ENCODE results near the gene RBFOX2.
"Not testable (repeated sequence)": the region's sequence is repeated elsewhere in the genome, so short reads cannot be mapped to it uniquely, and the experiment has no call there.

RBFOX2 gene

GRCh38 chr22:36039125-36039524 lies 10.5 kb upstream of the RBFOX2 start:
- no peak for DNase-seq

- DNase-seq, result no peak
Observed at GRCh38 chr22:36037102-36037758, 8.6 kb upstream of the RBFOX2 start.

- no peak for DNase-seq
Observed at GRCh38 chr22:36036167-36036624, 7.6 kb upstream of the RBFOX2 start.

GRCh38 chr22:36032611-36033010 lies 4.0 kb upstream of the RBFOX2 start:
- DNase-seq, result no peak

GRCh38 chr22:36029406-36029755 lies 757 bp upstream of the RBFOX2 start:
- no peak for DNase-seq

GRCh38 chr22:36027935-36028645 lies 534 bp downstream of the RBFOX2 start:
- peak in 12 of 14 donors; percentile 26 to 87 (median 58) for DNase-seq

- DNase-seq, result peak in 1 of 14 donors; percentile 42
Observed at GRCh38 chr22:36027579-36027934, 1.1 kb downstream of the RBFOX2 start.

- DNase-seq, result peak in 1 of 14 donors; percentile 2
Observed at GRCh38 chr22:36026741-36027140, 1.9 kb downstream of the RBFOX2 start.

- DNase-seq, result no peak
Observed at GRCh38 chr22:36022697-36023096, 5.9 kb downstream of the RBFOX2 start.

- DNase-seq, result no peak
Observed at GRCh38 chr22:36022162-36022561, 6.5 kb downstream of the RBFOX2 start.

GRCh38 chr22:36021606-36022153 lies 6.9 kb downstream of the RBFOX2 start:
- no peak for DNase-seq

GRCh38 chr22:36020865-36021264 lies 7.8 kb downstream of the RBFOX2 start:
- DNase-seq, result not testable (repeated sequence)

- no peak for DNase-seq
Observed at GRCh38 chr22:36017651-36018091, 11.0 kb downstream of the RBFOX2 start.

GRCh38 chr22:36016684-36017083 lies 11.9 kb downstream of the RBFOX2 start:
- DNase-seq, result no peak

- DNase-seq, result no peak
Observed at GRCh38 chr22:36015811-36016529, 12.7 kb downstream of the RBFOX2 start.

- DNase-seq, result no peak
Observed at GRCh38 chr22:36015155-36015810, 13.3 kb downstream of the RBFOX2 start.

- no peak for DNase-seq
Observed at GRCh38 chr22:36014546-36015074, 14.0 kb downstream of the RBFOX2 start.

- DNase-seq, result no peak
Observed at GRCh38 chr22:36012332-36012731, 16.3 kb downstream of the RBFOX2 start.

GRCh38 chr22:36010882-36011281 lies 17.7 kb downstream of the RBFOX2 start:
- no peak for DNase-seq

GRCh38 chr22:36010090-36010489 lies 18.5 kb downstream of the RBFOX2 start:
- no peak for DNase-seq

- no peak for DNase-seq
Observed at GRCh38 chr22:36009085-36009484, 19.5 kb downstream of the RBFOX2 start.

- no peak for DNase-seq
Observed at GRCh38 chr22:36008565-36008964, 20.1 kb downstream of the RBFOX2 start.

Measured in C1 segment of cervical spinal cord (tissue), 14 donors.